GM12873 (cell line): ENCODE measurements around the gene CEP104.

Source experiments
- CTCF ChIP-seq: IDR thresholded peaks from 2 replicates; pipeline ENCODE4 v1.5.1; 2012; ENCODE audit warnings: low read depth, mild to moderate bottlenecking, moderate library complexity, low read length, control low read depth; ENCODE audit not compliant: insufficient read depth; ENCODE audit errors: missing control alignments

CEP104 gene

DNA sequence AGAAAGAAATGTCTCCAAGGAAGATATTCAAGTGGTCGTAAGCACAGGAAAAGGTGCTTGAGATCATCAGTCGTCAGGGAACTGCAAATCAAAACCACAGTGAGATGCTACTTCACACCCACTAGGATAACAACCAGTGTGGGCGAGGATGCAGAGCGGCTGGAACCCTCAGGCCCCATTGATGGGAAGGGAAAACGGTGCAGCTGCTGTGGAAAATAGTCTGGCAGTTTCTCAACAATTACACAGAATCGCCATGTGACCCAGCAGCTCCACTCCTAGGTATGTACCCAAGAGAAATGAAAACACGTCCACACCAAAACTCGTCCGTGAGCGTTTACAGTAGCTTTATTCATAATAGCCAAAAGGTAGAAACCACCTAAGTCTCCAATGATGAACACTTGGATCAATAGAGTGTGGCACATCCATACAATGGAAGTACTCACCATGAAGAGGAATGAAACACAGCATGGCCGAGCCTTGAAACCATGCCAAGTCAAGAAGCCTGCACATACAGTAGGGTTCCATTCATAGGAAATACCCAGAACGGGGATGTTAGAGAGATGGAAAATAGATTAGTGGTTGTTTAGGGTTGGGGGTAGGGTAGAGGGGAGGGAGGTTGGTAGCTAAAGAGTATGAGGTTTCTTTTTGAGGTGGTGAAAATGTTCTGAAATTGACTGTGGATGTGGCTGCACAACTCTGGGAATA is 6.4 kb upstream of the CEP104 start:
- TF ChIP-seq CTCF = no peak

DNA sequence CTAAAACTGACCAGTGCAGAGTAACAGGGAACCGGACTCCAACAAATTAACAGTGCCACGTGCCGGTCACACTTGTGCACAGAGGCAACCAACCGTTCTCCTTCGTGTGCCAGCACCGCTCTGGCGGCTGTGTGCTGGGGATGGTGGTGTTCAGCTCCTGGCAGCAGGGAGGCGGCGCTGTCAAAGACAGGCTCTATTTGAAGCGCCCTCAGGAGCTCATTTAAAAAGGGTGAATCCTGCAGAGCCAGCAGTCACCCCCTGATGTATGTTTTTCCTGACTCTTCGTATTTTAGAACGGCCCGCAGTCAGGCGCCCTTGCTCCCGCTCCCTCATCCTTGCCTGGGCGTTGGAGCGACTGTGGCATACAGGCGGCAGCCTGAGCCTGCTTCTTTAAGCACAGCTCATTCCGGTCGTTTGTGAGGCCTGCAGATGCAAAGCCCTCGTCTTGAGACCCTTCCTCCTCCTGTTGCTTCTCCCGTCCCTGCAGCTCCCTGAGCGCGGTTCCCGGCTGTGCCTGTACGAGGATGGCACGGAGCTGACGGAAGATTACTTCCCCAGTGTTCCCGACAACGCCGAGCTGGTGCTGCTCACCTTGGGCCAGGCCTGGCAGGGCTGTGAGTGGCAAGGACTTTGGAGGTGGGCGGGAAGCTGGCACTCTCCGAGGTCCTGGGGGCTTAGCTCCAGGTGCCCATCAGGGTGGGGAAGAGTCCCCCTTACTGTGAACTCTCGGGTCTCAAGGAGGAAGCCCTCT is 1.4 kb upstream of the CEP104 start:
- no peak for TF ChIP-seq CTCF

- TF ChIP-seq CTCF = no peak
These were observed 749 bp upstream of the CEP104 start for GRCh38 chr1:3857791-3858129.

DNA sequence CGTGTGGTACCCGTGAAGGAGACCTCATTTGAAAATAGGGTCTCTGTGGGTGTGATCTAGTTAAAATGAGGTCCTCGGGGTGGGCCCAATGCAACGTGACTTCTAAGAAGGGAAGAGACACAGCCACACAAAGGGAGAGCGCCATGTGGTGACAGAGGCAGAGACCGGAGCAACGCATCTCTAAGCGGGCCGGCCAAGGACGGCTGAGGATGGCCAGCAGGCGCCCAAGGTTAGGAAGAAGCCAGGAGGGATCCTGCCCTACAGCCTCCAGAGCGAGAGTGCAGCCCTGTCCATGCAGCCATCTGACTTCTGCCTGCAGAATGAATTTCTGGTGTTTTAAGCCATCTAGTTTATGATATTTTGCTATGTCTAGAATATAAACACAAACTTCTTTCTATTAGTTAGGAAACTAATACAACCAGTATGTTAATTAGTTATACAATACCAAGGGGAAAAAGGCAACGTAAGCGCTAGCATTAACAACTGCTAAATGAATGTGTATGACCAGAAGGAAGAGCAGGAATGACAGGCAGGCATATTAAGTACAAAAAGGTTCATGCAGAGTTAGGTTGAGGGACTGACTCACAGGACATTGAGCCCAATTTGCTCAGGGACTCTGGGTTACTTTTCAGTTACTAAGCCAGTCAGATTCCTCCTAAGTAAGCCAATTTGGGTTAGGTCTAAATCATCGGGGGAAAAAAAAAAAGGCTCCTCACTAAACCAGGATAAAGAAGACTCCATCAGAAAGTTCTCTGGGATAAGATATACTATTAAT is 4.1 kb downstream of the CEP104 start:
- no peak for TF ChIP-seq CTCF

- no peak for TF ChIP-seq CTCF
These were observed 4.9 kb downstream of the CEP104 start for GRCh38 chr1:3852091-3852490.

DNA sequence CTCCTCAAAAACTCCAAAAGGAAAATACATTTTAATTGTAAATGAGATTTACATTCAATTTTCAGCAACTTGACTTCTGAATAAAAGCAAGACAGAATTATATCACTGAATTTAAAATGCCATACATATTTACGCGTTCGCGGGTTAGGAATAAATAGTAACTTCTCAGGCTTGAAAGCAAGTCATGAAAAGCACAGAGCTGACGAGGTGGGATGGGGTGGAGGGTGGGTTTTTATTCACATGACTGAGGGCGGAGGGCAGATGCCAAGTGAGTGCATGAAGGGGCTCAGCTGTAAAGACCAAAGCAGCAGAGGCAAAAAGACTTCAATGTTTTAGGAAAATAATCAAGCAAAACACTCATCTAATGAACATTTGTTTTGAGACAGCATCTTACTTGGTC is 5.7 kb downstream of the CEP104 start:
- TF ChIP-seq CTCF = no peak

GRCh38 chr1:3850857-3851256 is 6.2 kb downstream of the CEP104 start:
- no peak for TF ChIP-seq CTCF
